Measurements from ENCODE around the gene PHLDA3.

DNA sequence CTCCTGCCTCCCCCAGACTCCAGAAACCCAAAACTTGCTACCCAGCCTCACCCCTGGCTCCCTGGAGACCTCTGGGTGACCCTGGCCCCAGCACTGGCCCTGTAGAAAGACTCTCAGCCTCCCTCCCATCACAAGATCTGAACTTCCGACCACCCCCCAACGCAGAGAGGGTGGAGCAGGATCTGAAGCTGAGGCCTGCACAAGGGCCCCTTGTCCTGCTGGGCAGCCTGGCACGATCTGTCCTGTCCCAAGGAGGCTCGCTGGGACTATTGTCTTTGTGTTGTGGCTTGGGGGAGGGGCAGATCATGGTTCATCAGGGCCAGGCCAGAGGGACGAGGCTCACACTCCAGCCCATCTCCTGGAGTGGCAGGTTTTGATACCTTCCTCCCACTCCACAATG is 20.0 kb downstream of the PHLDA3 start:
- TF ChIP-seq, protein P1, sequence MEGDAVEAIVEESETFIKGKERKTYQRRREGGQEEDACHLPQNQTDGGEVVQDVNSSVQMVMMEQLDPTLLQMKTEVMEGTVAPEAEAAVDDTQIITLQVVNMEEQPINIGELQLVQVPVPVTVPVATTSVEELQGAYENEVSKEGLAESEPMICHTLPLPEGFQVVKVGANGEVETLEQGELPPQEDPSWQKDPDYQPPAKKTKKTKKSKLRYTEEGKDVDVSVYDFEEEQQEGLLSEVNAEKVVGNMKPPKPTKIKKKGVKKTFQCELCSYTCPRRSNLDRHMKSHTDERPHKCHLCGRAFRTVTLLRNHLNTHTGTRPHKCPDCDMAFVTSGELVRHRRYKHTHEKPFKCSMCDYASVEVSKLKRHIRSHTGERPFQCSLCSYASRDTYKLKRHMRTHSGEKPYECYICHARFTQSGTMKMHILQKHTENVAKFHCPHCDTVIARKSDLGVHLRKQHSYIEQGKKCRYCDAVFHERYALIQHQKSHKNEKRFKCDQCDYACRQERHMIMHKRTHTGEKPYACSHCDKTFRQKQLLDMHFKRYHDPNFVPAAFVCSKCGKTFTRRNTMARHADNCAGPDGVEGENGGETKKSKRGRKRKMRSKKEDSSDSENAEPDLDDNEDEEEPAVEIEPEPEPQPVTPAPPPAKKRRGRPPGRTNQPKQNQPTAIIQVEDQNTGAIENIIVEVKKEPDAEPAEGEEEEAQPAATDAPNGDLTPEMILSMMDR (IDR thresholded peaks at IDR 0.05): no peak
- TF ChIP-seq POLR2A (IDR thresholded peaks at IDR 0.05): no peak
